Endothelial cell of umbilical vein (primary cell): Measurements from ENCODE around the gene ZNF385B. TPM values are rescaled to one million over a fixed set of nuclear protein-coding genes. Genes with fewer than 3 reads are reported as not detected.

Experiments used
- BruUV-seq: library from RNA; stranded (reverse); fragments of 400-500 nt; replicated peaks from 2 replicates; lab custom pipeline; 2021; lab: Mats Ljungman, UMichigan
- CTCF ChIA-PET: fragments of 300-600, 350-600 bp; sonication (Branson Sonifier 250); formaldehyde crosslinking; loops from one replicate; lab custom pipeline; 2021; ENCODE audit warnings: antibody characterized with exemption, inconsistent platforms; lab: Charles Lee
- POLR2A ChIA-PET: fragments of 300-600, 350-600 bp; sonication (Branson Sonifier 250); formaldehyde crosslinking; loops from one replicate; lab custom pipeline; 2021; ENCODE audit warnings: antibody characterized with exemption, inconsistent platforms; lab: Charles Lee
- DNase-seq: peaks from one replicate; pipeline ENCODE4 v3.0.0-alpha.2; 2011; ENCODE audit warnings: low read depth, low spot score
- FAIRE-seq: peaks from 2 replicates; lab custom pipeline; 2011; peaks lifted over from hg19 to GRCh38; lab: Jason Lieb, UNC
- H2AFZ ChIP-seq: 2 replicates; pipeline ENCODE4 v1.6.0; 2012; ENCODE audit warnings: low read depth, low read length, control low read depth, inconsistent platforms
- H3K27ac ChIP-seq: 2 replicates; pipeline ENCODE4 v1.5.1; 2011; ENCODE audit warnings: low read depth, mild to moderate bottlenecking, control low read depth, low read length, moderate library complexity; ENCODE audit not compliant: insufficient read depth
- H3K27me3 ChIP-seq, 2 experiments: 2 replicates each; pipeline versions ENCODE4 v1.6.0 to v1.6.1; 2011; ENCODE audit warnings: low read length in 2 of 2, mixed read lengths in 1 of 2; ENCODE audit not compliant: control insufficient read depth in 2 of 2, insufficient read depth in 2 of 2
- H3K36me3 ChIP-seq, 2 experiments: 2 replicates in 1 of 2; 3 replicates in 1 of 2; pipeline ENCODE4 v1.5.1; 2011; ENCODE audit warnings: low read length in 2 of 2, mild to moderate bottlenecking in 1 of 2, moderate library complexity in 1 of 2; ENCODE audit not compliant: control insufficient read depth in 2 of 2, insufficient read depth in 2 of 2; ENCODE audit errors: extremely low read depth in 1 of 2
- H3K4me1 ChIP-seq: 3 replicates; pipeline ENCODE4 v1.5.1; 2011; ENCODE audit warnings: mild to moderate bottlenecking, low read length; ENCODE audit not compliant: control insufficient read depth, insufficient read depth; ENCODE audit errors: extremely low read depth
- H3K4me2 ChIP-seq: 2 replicates; pipeline ENCODE4 v1.6.1; 2011; ENCODE audit warnings: low read length, control low read depth, mixed read lengths; ENCODE audit not compliant: insufficient read depth
- H3K4me3 ChIP-seq, 3 experiments: fragments of 200-600 bp in 1 of 3; sonication (generic), shearing (Covaris generic) in 1 of 3; replicated peaks in 1 of 3; 2 replicates each; pipeline ENCODE4 v1.5.1; 2011 to 2016; ENCODE audit warnings: control low read depth in 3 of 3, low read length in 3 of 3, mild to moderate bottlenecking in 2 of 3, inconsistent platforms in 1 of 3, low read depth in 1 of 3, moderate library complexity in 1 of 3; ENCODE audit not compliant: insufficient read depth in 1 of 3
- H3K79me2 ChIP-seq: 2 replicates; pipeline ENCODE4 v1.6.0; 2012; ENCODE audit warnings: low read length, inconsistent platforms; ENCODE audit not compliant: control insufficient read depth, insufficient read depth
- H3K9ac ChIP-seq: replicated peaks from 2 replicates; pipeline ENCODE3; 2011; ENCODE audit warnings: low read length, control low read depth; ENCODE audit not compliant: insufficient read depth; ENCODE audit errors: extremely low read depth
- H3K9me1 ChIP-seq: replicated peaks from 3 replicates; pipeline ENCODE4 v1.6.0; 2011; ENCODE audit warnings: mild to moderate bottlenecking, low read length; ENCODE audit not compliant: control insufficient read depth, insufficient read depth; ENCODE audit errors: extremely low read depth
- H3K9me3 ChIP-seq: replicated peaks from 2 replicates; pipeline ENCODE4 v1.5.1; 2012; ENCODE audit warnings: low read length, inconsistent platforms; ENCODE audit not compliant: control insufficient read depth, insufficient read depth
- H4K20me1 ChIP-seq: replicated peaks from 2 replicates; pipeline ENCODE3; 2011; ENCODE audit warnings: mild to moderate bottlenecking, low read length; ENCODE audit not compliant: control insufficient read depth, insufficient read depth; ENCODE audit errors: extremely low read depth
- CTCF ChIP-seq, 2 donors: IDR thresholded peaks; 1 replicate in 1 of 2; 2 replicates in 1 of 2; pipeline ENCODE4 v1.5.1; 2011; ENCODE audit warnings: low read length in 2 of 2, mild to moderate bottlenecking in 2 of 2, moderate library complexity in 2 of 2, control low read depth in 1 of 2, inconsistent platforms in 1 of 2, low read depth in 1 of 2; ENCODE audit not compliant: insufficient read depth in 1 of 2; ENCODE audit errors: extremely low read depth in 1 of 2
- EZH2 ChIP-seq: IDR thresholded peaks from 2 replicates; pipeline ENCODE4 v1.6.1; 2012; ENCODE audit warnings: borderline replicate concordance, low read depth, mild to moderate bottlenecking, moderate library complexity, low read length, inconsistent platforms; ENCODE audit not compliant: severe bottlenecking
- FOS ChIP-seq: IDR thresholded peaks from 2 replicates; pipeline ENCODE4 v1.6.1; 2011; ENCODE audit warnings: mild to moderate bottlenecking, low read length, moderate library complexity, borderline replicate concordance; ENCODE audit not compliant: insufficient read depth
- GATA2 ChIP-seq: IDR thresholded peaks from 2 replicates; pipeline ENCODE4 v1.7.0; 2011; ENCODE audit warnings: low read depth, mild to moderate bottlenecking, moderate library complexity, mixed read lengths, low read length; ENCODE audit not compliant: insufficient read length, insufficient read depth
- JUN ChIP-seq: IDR thresholded peaks from 2 replicates; pipeline ENCODE4 v1.6.1; 2011; ENCODE audit warnings: borderline replicate concordance, low read depth; ENCODE audit not compliant: insufficient read length, insufficient read depth
- MAX ChIP-seq: IDR thresholded peaks from 2 replicates; pipeline ENCODE4 v1.6.1; 2011; ENCODE audit not compliant: insufficient read depth, insufficient read length
- MYC ChIP-seq: IDR thresholded peaks from one replicate; pipeline ENCODE4 v1.6.1; 2011; ENCODE audit warnings: mild to moderate bottlenecking, low read depth, low read length
- POLR2A ChIP-seq: IDR thresholded peaks from 2 replicates; pipeline ENCODE4 v1.6.1; 2012; ENCODE audit warnings: low read depth, mild to moderate bottlenecking, control low read depth, low read length
- POLR2AphosphoS5 ChIP-seq: IDR thresholded peaks from 2 replicates; pipeline ENCODE4 v1.6.1; 2012; ENCODE audit warnings: low read depth, mild to moderate bottlenecking, control low read depth, low read length, moderate library complexity; ENCODE audit not compliant: insufficient read depth
- dilution Hi-C: fragments of 300-500 bp; cut with MboI; formaldehyde crosslinking; loops from one replicate; pipeline ENCODE4 v1.15.0; 2019; ENCODE audit warnings: low sequenced_read_pairs; ENCODE audit not compliant: extremely low pct_ligation_motif_present
- intact Hi-C: fragments of 100-400 bp; cut with micrococcal nuclease; formaldehyde crosslinking; loops from one replicate; pipeline ENCODE4 v1.10.0; 2022
- polyA plus RNA-seq, 4 experiments: library from polyadenylated mRNA; depleted of rRNA in 3 of 4; stranded (reverse) in 3 of 4; unstranded in 1 of 4; fragments of >200 nt; gene quantifications; 2 replicates each; pipeline versions ENCODE4 v1.2.1 to v1.2.3, GENCODE V29; 2011 to 2012; ENCODE audit warnings: missing spikeins in 1 of 4
- total RNA-seq: library from RNA; stranded (reverse); gene quantifications from 2 replicates; pipeline ENCODE4 v1.2.3, GENCODE V29; 2021

ZNF385B gene
- total and polyA plus RNA-seq, 2 donors (not counting 3 experiments of a cell fraction or from before 2014, with no cell fraction given): not detected

- Histone ChIP-seq H3K4me3 (no peak overlapping the region), H2AFZ (no peak overlapping the region), H3K9me1 (no peaks in the 10 kb centered on the region), H3K27ac (no peak overlapping the region), H3K4me1 (no peaks in the 10 kb centered on the region), H3K79me2 (no peaks in the 10 kb centered on the region), H3K27me3 (no peaks in the 10 kb centered on the region), H3K9me3 (no peaks in the 10 kb centered on the region), H3K36me3 (no peaks in the 10 kb centered on the region), H3K4me2 (no peak overlapping the region), H4K20me1 (no peaks in the 10 kb centered on the region), H3K9ac (no peak overlapping the region)
- POLR2A ChIA-PET: no interaction called here
- FAIRE-seq (no peak), DNase-seq (no peak)
- CTCF ChIA-PET: no interaction called here
- BruUV-seq: no TSS peak
- no peak for TF ChIP-seq EZH2
- TF ChIP-seq MYC: no peak
- no peak for TF ChIP-seq JUN
- dilution Hi-C loops (no loop called here), intact Hi-C loops (no loop called here)
These were observed 310.6 kb downstream of the ZNF385B start for GRCh38 chr2:179550849-179551248.

- H3K9me3 ChIP-seq: no peaks in the 10 kb centered on the region
- no peaks in the 10 kb centered on the region for H3K36me3 ChIP-seq
- H4K20me1 ChIP-seq: no peaks in the 10 kb centered on the region
- ChIA-PET POLR2A (no interaction called here), CTCF (no interaction called here)
- intact Hi-C loops (no loop called here), dilution Hi-C loops (no loop called here)
- no peak overlapping the region for H2AFZ ChIP-seq
- H3K27me3 ChIP-seq: no peaks in the 10 kb centered on the region
- FAIRE-seq: no peak
- H3K4me1 ChIP-seq: no peaks in the 10 kb centered on the region
- H3K27ac ChIP-seq: no peak overlapping the region
- no TSS peak for BruUV-seq
- no peak overlapping the region for H3K9ac ChIP-seq
- no peaks in the 10 kb centered on the region for H3K9me1 ChIP-seq
- no peak for DNase-seq
- no peaks in the 10 kb centered on the region for H3K79me2 ChIP-seq
- H3K4me2 ChIP-seq: no peak overlapping the region
- no peak overlapping the region for H3K4me3 ChIP-seq
- TF ChIP-seq POLR2AphosphoS5 (no peak), JUN (no peak), MAX (no peak), EZH2 (no peak), POLR2A (no peak), FOS (no peak), MYC (no peak), GATA2 (no peak), CTCF (IDR thresholded peaks at IDR 0.05; ENCODE audit: extremely low read depth in 1 of 2, insufficient read depth in 1 of 2, low read depth in 1 of 2, low read length in 2 of 2) (no peak)
These were observed 311.2 kb downstream of the ZNF385B start for GRCh38 chr2:179550214-179550613.
